Stimulated activated CD4-positive, alpha-beta T cell treated with anti-CD3 and anti-CD28 coated beads, Interleukin-2, amount 100 ng/mL, for 24 hours (primary cell): ENCODE data around the gene TMEM167B.

Experiments used
- DNase-seq, 2 donors: peaks; one replicate each; pipeline ENCODE4 v3.0.0-alpha.2; 2020

TMEM167B gene

GRCh38 chr1:109083923-109084322 lies 6.6 kb upstream of the TMEM167B start:
- DNase-seq: no peak

DNA sequence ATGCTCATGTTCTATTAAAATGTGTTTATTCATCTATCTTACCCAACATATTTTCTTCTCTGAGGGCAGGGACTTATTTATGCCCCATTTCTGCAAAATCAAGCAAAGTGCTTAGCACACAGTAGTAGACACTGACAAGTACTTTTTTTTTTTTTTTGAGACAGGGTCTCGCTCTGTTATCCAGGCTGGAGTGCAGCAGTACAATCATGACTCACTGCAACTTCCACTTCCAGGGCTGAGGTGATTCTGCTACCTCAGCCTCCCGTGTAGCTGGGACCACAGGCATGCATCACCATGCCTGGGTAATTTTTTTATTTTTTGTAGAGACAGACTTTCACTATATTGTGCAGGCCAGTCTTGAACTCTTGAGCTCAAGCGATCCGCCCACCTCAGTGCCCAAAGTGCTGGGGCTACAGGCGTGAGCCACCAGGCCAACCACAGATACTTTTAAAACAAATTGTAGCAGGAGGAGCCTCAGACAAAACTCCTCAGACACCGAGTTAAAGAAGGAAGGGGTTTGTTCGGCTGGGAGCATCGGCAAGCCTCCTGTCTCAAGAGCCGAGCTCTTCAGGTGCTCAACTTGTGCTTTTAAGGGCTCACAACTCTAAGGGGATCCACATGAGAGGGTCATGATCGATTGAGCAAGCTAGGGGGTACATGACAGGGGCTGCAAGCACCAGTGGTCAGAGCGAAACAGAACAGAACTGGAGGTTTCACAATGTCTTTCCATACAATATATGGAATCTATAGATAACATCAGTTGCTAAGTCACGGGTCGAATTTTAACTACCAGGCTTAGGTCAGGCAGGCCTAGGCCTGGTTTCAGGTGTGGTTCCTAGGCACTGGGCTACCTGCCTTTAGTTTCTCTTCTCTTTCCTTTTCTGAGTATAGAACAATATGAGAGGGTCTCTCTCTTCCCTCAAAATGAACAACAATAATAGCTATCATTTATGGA lies 5.7 kb upstream of the TMEM167B start:
- no peak for DNase-seq

GRCh38 chr1:109089242-109090015 lies 1.1 kb upstream of the TMEM167B start:
- peak in 1 of 2 donors; percentile 61 for DNase-seq

DNA sequence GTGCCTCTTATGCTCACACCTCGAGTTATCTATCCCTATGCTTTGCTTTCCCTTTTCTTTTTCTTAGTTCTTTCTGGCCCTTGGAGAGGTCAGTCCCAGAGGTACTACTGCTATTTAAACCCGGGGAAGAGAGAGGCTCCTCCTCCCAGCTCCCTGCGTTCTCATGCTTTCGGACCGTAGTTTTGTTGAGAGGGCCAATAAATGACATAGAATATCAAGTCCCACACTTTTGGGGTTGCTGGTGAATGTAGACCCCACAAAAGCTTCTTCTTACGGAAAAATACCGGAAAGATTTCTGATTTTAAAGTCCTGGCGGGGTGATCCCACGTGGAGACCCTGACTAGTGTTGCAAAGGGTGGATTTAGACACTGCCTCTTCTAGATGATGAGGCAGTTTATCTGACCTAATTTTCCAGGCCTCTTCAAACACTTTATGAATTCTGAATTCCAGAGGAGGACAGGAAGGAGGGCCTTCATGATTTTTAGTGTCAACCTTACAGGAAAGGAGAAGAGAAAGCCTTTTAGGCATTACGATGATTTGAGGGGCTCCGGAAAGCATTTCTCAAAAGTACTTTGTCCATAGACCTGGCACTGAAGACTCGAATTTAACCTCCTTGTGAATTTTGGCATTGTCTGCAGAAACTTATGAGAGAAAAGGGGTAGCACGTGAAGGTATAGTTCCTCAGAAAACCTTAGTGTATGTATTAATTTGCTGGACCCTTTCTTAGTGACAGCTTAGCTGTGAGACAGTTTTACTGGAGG lies 694 bp downstream of the TMEM167B start:
- peak; percentile 31 to 34 for DNase-seq

- no peak for DNase-seq
These were observed 1.3 kb downstream of the TMEM167B start for GRCh38 chr1:109091839-109092193.

- no peak for DNase-seq
These were observed 3.8 kb downstream of the TMEM167B start for GRCh38 chr1:109094377-109094803.

DNA sequence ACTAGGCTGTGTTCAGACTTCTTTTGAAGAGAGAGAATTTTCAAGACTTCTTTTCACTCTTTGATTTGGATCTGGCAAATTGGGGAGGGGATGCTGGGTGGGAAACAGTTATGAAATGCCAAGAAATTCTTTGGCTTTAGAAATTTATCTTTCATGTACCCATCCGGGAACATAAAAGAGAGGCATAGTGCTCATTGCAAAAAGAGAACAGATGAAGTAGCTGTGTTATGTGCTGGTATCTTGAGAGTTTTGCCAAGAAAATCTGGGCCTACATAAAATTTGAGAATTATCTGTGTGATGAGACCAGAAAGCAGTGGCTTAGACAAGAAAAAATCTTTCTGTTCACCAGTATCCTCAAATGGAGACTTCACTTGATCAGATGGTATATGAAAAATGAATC lies 4.3 kb downstream of the TMEM167B start:
- no peak for DNase-seq

DNA sequence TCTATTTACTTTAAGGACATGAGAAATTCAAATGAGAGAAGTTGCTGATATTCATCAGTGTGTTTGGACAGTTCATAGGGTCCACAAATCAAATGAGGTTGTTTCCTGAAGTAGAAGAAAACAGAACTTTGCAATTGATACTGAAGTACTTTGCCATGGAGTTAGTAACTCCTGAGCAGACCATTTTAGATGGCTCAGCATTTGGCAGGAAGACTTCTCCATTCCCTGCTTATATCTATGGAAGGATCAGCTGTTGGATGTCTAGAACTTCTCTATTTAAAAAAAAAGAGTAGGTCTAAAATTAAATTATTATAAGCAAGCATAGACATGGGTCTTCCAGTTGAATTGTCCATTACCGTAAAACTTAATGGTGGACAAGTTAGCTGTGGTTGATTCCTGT lies 5.1 kb downstream of the TMEM167B start:
- DNase-seq: no peak

DNA sequence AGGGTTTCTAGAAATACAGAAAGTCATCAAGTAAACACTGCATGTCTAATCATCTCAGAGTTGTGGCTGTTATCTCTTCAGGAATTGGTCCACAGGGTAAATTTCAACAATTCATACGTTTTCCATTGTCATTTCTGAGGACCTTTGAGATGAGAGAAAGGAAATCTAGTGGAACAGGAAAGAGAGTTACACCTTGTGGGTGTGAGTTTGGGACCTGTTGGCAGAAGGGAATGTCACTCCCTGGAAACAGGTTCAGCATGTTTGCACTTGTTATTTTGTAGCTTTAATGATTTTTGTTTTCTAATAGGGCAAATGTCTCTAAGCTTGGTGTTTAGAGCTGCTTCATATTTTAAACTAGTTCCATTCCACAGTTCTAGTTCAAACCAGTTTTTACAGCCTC lies 5.6 kb downstream of the TMEM167B start:
- DNase-seq: no peak

- peak; percentile 96 to 98 for DNase-seq
These were observed 9.6 kb downstream of the TMEM167B start for GRCh38 chr1:109099938-109100773.

GRCh38 chr1:109104364-109105151 lies 14.0 kb downstream of the TMEM167B start:
- no peak for DNase-seq

DNA sequence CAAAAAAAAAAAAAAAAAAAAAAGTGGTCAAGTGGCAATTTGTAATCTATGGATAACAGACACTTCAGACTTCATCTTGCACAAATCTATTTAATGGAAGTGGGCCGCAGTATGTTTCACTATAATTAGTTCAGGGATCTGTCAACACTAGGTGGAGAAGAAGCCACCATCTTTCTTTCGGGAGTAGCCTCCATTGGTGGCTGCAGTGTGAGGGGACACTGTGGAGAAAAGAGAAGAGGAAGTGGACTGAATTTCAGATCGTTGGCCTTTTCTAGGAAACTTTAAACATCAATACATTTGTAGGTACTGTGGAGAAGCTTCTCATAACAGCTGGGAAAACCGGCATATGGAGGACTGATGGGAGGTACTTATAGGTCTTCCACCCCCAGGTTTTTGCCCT lies 15.3 kb downstream of the TMEM167B start:
- no peak for DNase-seq

GRCh38 chr1:109107785-109108184 lies 17.2 kb downstream of the TMEM167B start:
- no peak for DNase-seq

DNA sequence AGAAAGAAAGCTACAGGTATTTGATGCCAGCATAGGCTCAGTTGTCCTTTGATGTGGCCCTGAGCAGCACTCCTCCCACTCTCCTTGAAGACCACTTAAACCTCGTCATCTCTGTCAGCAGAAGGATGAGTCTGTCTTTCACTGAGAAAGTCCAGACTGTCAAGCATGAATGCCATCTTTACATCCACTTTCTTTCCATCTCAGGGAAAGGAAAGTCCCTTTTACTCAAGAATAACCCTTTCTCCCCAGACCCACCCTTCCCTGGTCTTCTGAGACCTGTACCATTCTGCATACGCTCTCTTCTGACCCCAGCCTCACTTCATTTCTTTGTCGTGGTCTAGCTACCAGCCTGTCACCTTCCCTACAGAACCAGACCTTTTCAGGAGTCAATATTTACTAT lies 19.3 kb downstream of the TMEM167B start:
- DNase-seq: no peak

GRCh38 chr1:109111386-109112055 lies 21.0 kb downstream of the TMEM167B start:
- DNase-seq: no peak

DNA sequence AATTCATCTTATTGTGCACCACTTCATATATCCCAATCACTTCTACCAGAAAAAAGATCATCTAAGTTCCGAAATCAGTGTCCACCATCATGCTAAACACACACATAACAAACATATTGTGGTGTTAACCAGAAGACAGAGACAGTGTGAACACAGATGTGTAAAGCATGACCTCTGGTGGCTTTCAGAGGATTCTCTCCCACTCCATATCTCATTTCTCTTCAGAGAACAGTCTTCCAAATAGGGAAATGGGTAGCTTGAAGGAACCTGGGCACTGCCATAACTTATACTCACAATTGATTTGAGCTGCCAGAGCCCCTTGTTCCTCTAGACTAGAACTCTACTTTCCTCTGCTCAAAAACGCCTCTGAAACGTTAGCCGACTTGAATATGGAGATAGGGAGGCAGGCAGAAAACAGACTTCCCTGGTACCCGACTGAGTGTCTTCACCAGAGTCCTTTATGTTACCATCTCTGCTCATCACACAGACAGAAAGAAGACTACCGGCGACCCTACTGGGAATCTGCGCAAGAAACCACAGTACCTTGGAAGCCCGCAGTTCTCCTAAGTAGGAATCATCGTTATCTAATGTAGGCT lies 21.6 kb downstream of the TMEM167B start:
- no peak for DNase-seq

DNA sequence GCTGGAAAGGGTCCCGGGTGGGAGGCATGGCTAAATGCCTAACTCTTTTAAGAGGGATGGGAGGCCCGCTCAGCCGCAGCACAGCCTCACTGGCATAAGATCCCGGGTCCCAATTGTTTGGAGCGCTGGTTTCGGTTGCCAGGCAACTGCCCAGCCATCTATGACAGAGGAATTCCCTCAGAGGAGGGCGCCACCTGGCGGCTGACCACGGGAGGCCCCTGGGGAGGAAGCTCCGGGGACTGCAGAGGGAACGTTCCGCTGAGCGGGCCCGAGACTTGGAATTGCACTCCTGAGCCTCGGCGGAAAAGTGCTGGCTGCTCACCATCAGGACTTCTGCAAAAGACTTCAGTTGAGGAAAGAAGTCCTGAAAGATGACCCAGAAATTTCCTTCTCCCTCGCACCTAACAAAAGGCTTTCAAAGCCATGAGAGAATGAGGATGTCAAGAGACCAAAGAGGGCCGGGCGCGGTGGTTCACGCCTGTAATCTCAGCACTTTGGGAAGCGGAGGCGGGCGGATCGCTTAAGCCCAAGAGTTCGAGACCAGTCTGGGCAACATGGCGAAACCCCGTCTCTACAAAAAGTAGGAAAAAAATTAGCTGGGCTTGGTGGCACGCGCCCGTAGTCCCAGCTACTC lies 22.2 kb downstream of the TMEM167B start:
- peak; percentile 92 to 95 for DNase-seq

DNA sequence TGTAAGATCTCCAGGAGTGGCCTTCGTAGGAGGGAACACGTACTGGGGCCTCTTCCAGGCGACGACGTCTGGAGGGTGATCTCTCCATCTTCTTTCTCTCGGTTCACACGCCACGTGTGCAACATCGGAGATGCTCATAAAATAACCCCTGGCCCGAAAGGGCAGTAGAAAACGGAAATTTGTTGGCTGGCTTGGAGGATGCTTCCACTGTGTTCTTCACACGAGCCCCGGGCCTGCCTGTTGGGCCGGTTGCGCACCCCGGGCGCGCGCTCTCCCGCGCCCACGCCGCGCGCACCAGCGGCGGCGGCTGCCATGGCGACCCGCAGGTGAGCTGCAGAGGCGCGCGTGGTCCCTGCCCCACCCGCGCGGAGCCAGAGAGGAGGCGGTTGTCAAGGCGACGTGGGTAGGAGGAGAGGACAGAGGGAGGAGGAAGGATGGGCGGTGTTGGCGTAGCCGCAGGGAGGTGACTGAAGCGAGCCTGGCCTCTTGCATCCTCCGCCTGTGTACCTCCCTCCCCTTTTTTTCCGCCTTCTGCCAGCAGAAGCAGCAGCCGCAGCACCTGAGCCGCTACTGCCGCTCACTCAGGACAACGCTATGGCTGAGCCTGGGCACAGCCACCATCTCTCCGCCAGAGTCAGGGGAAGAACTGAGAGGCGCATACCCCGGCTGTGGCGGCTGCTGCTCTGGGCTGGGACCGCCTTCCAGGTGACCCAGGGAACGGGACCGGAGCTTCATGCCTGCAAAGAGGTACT lies 23.2 kb downstream of the TMEM167B start, which contains the start of gene ELAPOR1:
Gene ELAPOR1 (plus strand): TSS at position 526 of the 752 bp plus-strand sequence. CDS start 69 bp downstream, at position 595.
- peak; percentile 78 to 80 for DNase-seq

GRCh38 chr1:109114342-109114674 lies 23.7 kb downstream of the TMEM167B start:
- no peak for DNase-seq
